ENCODE results near the gene SPRTN.

DNA sequence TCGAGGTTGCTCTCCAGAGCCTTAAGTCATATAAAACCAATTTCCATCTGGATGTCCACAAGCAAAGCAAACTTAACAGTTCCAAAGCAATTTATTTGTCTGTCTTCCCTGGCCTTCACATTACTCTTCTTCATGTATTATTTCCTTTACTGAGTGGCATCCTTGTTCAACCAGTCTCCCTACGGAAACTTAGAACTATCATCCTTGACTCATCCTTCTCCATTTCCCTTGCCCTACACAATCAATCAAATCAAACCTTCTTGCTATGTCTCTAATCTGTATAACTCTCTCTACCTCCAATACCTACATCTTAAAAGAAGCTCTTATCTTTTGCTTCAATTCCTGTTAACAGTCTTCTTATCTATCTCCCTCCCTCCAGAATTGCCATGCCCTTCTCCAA lies 58.5 kb downstream of the SPRTN start:
- TF ChIP-seq, protein P1, sequence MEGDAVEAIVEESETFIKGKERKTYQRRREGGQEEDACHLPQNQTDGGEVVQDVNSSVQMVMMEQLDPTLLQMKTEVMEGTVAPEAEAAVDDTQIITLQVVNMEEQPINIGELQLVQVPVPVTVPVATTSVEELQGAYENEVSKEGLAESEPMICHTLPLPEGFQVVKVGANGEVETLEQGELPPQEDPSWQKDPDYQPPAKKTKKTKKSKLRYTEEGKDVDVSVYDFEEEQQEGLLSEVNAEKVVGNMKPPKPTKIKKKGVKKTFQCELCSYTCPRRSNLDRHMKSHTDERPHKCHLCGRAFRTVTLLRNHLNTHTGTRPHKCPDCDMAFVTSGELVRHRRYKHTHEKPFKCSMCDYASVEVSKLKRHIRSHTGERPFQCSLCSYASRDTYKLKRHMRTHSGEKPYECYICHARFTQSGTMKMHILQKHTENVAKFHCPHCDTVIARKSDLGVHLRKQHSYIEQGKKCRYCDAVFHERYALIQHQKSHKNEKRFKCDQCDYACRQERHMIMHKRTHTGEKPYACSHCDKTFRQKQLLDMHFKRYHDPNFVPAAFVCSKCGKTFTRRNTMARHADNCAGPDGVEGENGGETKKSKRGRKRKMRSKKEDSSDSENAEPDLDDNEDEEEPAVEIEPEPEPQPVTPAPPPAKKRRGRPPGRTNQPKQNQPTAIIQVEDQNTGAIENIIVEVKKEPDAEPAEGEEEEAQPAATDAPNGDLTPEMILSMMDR (IDR thresholded peaks at IDR 0.05) = no peak
- no peak for TF ChIP-seq EZH2 (IDR thresholded peaks at IDR 0.05; ENCODE audit: borderline replicate concordance, insufficient read depth, low read depth, low read length, poor library complexity, severe bottlenecking)
